HG02759 (cell line): ENCODE results near the gene IGFBP4.

Source experiments
- ATAC-seq: cut with Tn5 transposase; IDR thresholded peaks from one replicate; pipeline ENCODE4 v1.9.1; 2021; ENCODE audit warnings: mild to moderate bottlenecking, moderate library complexity; ENCODE audit not compliant: unreplicated experiment

Gene IGFBP4

GRCh38 chr17:40486522-40487370 is 43.5 kb downstream of the IGFBP4 start:
- no peak for ATAC-seq

DNA sequence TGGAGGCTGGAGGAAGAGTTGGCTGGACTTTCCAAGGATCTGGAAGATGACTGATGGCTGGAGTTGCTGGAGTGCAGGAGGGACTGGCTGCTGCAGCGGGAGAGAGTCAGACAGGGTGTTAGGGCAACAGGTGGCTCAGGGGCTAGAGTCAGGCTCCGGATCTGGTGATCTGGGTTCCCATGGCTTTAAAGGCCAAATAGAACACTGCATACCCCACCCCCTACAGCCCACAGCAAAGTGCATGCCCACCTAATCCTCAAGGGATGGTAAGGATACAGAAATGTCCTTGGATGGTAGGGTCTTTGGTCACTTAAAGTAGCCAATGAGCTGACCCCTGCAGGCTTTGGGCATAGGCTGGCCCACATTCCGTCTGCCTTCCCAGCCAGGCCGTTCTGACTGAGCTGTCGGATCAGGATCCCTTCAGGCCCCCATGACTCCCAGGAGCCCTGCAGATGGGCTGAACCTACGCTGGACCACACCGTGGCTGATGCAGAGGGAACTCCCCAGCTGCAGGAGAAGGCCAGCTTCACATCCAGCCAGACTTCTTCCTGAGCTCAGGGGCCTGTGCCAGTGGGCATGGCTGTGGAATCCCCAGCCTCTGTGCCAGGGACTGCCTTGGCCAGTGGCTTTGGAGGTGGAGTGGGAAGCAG is 44.2 kb downstream of the IGFBP4 start:
- no peak for ATAC-seq

DNA sequence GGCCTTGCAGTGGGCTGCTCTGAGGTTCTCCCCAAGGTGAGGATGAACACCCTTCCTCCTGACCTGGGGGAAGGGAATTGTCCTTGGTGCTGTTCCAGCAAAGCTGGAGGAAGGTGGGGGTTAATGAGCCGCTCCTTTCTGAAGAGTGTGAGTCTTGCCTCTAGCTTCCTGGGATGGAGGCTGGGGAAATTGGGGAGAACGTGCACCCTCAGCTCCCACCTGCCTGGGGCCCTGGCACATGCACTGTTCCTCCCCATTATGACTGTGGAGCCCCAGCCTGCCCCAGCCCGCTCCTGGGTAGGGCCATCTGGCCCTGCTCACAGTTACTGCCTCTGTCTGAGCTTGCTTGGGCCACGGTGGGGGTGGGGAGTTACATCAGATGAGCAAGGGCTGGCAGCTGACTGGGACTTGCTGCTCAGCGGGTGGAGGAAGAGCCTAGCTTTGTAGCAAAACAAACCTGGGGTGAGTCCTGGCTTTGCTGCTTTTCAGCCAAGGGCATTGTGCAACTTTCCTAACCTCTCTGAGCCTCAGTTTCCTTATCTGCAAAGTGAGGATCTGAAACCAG is 47.1 kb downstream of the IGFBP4 start:
- ATAC-seq: no peak

- ATAC-seq: no peak
Measured at GRCh38 chr17:40490982-40491381, 47.7 kb downstream of the IGFBP4 start.

DNA sequence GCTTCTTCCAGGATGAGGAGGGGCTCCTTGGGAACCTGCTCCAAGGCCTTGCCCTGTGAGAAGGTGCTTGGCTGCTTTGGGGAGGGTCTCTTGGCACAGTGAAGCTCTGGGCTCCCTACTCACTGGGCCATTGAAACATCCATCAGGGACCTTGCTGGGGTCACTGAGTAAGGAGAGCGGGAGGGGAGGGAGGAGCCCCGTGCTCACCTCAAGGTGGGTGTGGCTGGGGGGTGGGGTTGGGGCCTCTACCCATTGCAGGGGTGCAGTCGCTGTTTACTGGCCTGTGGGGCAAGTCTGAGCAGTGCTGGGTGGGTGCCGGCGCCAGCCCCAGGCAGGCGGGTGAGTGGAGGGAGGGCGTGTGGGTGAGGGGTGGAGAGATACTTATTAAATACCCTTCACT is 48.2 kb downstream of the IGFBP4 start:
- no peak for ATAC-seq

- no peak for ATAC-seq
Measured at GRCh38 chr17:40493697-40494096, 50.4 kb downstream of the IGFBP4 start.

DNA sequence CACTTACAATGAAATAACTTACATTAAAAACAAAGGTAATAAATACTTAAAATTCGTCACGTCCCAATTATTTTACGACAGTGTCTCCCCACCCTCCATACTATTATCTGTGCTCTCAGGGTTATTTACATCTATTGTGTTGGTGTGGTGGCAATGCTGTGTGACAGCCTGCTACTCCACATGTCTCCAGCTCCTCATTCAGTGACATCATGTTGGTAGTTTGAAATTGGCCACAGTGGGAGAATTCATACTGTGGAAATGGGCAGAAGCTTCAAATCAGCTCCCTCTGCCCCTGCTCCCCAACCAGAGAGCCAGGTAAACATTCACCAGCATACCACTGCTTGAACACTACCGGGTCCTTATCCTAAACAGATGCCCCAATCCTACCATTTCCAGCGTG is 51.9 kb downstream of the IGFBP4 start:
- no peak for ATAC-seq

DNA sequence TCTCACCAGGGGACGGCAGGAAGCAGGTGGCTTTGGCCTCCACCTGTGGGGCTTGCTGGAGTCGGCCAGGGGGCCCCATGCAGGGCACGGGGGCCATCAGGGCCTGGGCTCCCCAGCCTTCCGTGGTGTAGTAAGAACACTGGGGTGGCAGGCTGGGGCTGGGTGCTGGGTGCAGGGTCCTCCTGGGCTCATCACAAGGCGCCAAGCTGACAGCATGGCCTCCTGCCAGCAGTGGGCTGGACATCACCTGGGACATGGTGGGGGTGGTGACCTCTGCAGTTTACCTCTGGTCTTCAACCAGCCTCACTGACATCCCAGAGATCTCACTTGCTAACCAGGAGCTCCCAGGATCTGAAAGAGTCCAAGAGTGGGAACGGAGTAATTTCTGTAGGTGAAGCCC is 52.9 kb downstream of the IGFBP4 start:
- no peak for ATAC-seq

- no peak for ATAC-seq
Measured at GRCh38 chr17:40496634-40497420, 53.6 kb downstream of the IGFBP4 start.

GRCh38 chr17:40497695-40498094 is 54.4 kb downstream of the IGFBP4 start:
- ATAC-seq: no peak

- no peak for ATAC-seq
Measured at GRCh38 chr17:40498281-40499084, 55.2 kb downstream of the IGFBP4 start.

- ATAC-seq: no peak
Measured at GRCh38 chr17:40499551-40500189, 56.4 kb downstream of the IGFBP4 start.

DNA sequence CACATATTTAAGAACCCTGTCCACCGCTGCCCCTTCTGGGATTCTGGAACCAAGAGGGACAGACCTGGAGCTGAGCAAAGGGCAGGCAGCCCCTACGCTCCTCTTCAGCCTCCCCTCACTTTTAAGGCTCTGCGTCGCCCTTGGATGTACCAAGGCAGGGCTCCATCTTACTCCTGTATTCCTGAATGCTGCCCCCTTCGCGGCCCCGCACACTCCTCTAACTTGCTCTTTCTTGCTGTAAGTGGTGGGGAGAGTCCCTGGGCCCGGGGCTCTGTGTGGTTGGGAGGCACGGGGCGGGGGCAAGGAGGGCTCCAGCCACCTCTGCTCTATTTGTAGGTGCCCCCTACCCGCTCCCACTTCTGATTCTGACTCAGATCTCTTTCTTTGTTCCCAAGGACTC is 56.9 kb downstream of the IGFBP4 start:
- ATAC-seq: no peak

DNA sequence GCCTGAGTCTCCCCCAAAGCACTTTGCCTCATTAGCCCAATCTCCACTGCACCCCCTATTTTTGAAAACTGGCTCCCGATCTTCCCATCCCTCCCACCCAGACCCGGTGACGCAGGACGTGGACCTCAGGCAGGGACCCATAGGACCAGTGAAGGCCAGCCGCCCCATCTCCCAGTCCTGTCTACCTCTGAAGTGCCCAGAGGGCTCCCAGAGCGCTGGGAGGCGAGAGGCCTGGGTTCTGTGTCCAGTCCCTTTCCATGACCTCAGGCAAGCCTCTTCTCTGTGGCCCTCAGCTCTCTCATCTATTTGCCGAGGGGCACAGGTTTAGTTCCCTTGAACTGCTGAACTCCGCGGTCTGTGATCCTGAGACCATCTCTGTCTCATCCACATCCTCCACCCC is 57.5 kb downstream of the IGFBP4 start:
- no peak for ATAC-seq

DNA sequence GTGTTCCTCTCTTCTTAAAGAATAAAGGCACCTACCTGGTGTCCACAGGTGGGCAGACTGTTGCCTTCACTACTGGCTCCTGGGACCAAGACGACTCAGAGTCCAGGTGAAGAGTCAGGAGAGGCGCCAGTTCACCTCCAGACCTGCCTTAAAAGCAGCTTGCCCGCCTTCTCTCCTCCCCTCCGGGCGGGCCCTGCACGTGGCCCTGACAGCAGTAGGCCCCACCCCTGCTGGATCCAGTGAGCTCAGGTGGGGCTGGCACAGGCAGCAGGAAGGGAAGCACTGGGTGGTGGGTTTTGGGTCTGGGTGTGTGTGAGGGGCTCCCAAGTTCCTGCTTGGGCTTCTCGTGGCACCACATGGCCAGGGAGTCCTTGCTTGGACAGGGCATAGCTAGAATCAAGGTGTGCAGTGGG is 58.3 kb downstream of the IGFBP4 start, which contains the start of gene TNS4:
Gene TNS4 (minus strand): TSS at position 125 of the 413 bp plus-strand sequence. CDS start 5,198 bp downstream, outside the sequence.
- ATAC-seq: no peak

DNA sequence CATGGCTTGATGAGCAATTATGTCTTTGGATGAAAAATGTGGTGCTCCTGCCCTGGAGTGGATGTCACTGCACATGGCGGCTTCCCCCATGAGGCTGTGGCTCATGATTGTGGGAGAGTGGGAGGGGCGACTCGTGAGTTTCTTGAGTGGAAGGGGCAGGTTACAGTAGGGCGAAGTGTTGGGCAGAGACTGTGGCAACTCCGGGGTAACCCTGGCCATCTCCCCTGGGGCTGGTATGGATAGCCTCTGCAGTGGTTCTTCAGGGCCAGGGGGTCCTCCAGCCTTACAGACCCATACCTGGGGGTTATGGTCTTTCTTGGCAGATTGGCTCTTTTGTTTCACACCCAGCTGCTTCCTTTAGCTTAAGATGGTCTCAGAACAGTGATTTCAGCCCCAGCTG is 59.5 kb downstream of the IGFBP4 start:
- ATAC-seq: no peak

DNA sequence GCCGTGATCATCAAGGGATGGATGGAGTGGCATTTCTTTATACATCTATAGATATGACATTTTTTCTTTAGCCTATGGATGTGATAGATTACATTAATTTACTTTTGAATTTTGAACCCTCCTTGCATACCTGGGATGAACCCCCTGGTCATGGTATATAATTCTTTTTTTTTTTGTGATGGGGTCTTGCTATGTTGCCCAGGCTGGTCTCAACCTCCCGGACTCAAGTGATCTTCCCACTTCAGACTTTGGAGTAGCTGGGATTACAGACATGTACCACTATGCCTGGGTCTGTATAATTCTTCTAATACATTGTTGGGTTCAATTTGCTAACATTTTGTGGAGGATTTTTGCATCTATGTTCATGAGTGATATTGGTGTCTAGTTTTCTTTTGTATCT is 59.9 kb downstream of the IGFBP4 start:
- ATAC-seq: no peak

DNA sequence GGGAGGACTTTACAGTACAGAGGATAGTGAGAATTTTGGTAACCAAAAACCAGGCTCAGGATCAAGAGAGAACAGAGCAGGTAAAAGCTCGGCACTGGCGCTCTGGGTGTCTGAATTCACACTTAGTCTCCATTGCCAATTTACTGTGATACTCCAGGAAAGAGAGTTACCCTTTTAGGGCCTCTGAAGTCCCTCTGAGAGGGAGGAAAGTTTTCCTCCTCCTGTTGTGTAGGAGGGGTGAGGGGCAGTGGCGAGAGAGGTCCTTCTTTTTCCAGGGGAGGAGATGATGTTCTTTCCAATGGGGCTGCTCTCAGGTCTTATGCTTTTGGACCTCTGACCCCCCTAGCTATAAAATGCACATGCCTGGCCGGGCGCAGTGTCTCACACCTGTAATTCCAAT is 63.5 kb downstream of the IGFBP4 start:
- ATAC-seq: no peak
